ENCODE results near the gene TBX10. TPM values are rescaled to one million over a fixed set of nuclear protein-coding genes. Genes with fewer than 3 reads are reported as not detected.
A peak's percentile ranks its signal among the peaks of the same experiment; 100 is the strongest.
"Not testable (repeated sequence)": the region's sequence is repeated elsewhere in the genome, so short reads cannot be mapped to it uniquely, and the experiment has no call there.

Gene TBX10
- not detected in 2 replicates for total RNA-seq (2022)
- Bru-seq, nascent RNA: not detected
- not detected for BruChase-seq, experiment 1, labeled RNA remaining after a 6-hour chase
- not detected for BruChase-seq, experiment 2, labeled RNA remaining after a 2-hour chase
- long read RNA-seq, partial matches to known transcripts: 0 of 1 reads
- long read RNA-seq, other reads (novel, unspliced or antisense): 1 of 1 reads

- CTCF ChIA-PET: no interaction called here
- no TSS peak for BruUV-seq (replicated peaks)
Observed at GRCh38 chr11:67639438-67639859, at the start of gene TBX10. TBX10 (minus strand) TSS chr11:67639763; CDS start chr11:67639472, 291 bp downstream.

GRCh38 chr11:67689178-67689577, 49.6 kb upstream of the TBX10 start:
- CTCF ChIA-PET: no interaction called here
- Mint-ChIP-seq H3K9me3 (ENCODE audit: low read depth, unreplicated experiment) (no peaks in the 10 kb centered on the region), H3K4me3 (ENCODE audit: low read depth, unreplicated experiment) (no peak overlapping the region), H3K27ac (ENCODE audit: unreplicated experiment) (no peak overlapping the region), H3K4me1 (ENCODE audit: low read depth, unreplicated experiment) (peaks cover 8% of the 10 kb centered on the region), H3K36me3 (ENCODE audit: insufficient read depth, unreplicated experiment) (no peaks in the 10 kb centered on the region), H3K27me3 (ENCODE audit: unreplicated experiment) (no peaks in the 10 kb centered on the region)
- no TSS peak for BruUV-seq (replicated peaks)
- no peak for DNase-seq
- no peak for TF ChIP-seq CTCF (IDR thresholded peaks at IDR 0.05; ENCODE audit: unreplicated experiment)
- intact Hi-C loops (cut with micrococcal nuclease; ENCODE audit: unreplicated experiment): no loop called here

More at GRCh38 chr11:67639438-67639859, at the start of gene TBX10:
- Mint-ChIP-seq H3K36me3 (ENCODE audit: insufficient read depth, unreplicated experiment) (no peaks in the 10 kb centered on the region), H3K27me3 (ENCODE audit: unreplicated experiment) (no peaks in the 10 kb centered on the region), H3K4me3 (ENCODE audit: low read depth, unreplicated experiment) (no peak within 1 kb of the TSS), H3K9me3 (ENCODE audit: low read depth, unreplicated experiment) (no peaks in the 10 kb centered on the region), H3K27ac (ENCODE audit: unreplicated experiment) (no peak within 1 kb of the TSS), H3K4me1 (ENCODE audit: low read depth, unreplicated experiment) (no peaks in the 10 kb centered on the region)
- intact Hi-C loops (cut with micrococcal nuclease; ENCODE audit: unreplicated experiment): no loop called here
- TF ChIP-seq CTCF (IDR thresholded peaks at IDR 0.05; ENCODE audit: unreplicated experiment): no peak
- DNase-seq: no peak

GRCh38 chr11:67687986-67688385, 48.4 kb upstream of the TBX10 start:
- Mint-ChIP-seq H3K4me3 (ENCODE audit: low read depth, unreplicated experiment) (no peak overlapping the region), H3K27ac (ENCODE audit: unreplicated experiment) (no peak overlapping the region), H3K27me3 (ENCODE audit: unreplicated experiment) (no peaks in the 10 kb centered on the region), H3K36me3 (ENCODE audit: insufficient read depth, unreplicated experiment) (no peaks in the 10 kb centered on the region), H3K9me3 (ENCODE audit: low read depth, unreplicated experiment) (no peaks in the 10 kb centered on the region), H3K4me1 (ENCODE audit: low read depth, unreplicated experiment) (peaks cover 8% of the 10 kb centered on the region)
- no peak for TF ChIP-seq CTCF (IDR thresholded peaks at IDR 0.05; ENCODE audit: unreplicated experiment)
- CTCF ChIA-PET: no interaction called here
- intact Hi-C loops (cut with micrococcal nuclease; ENCODE audit: unreplicated experiment): no loop called here
- DNase-seq: no peak
- BruUV-seq (replicated peaks): no TSS peak

- H3K4me1 Mint-ChIP-seq (ENCODE audit: low read depth, unreplicated experiment): peaks cover 21% of the 10 kb centered on the region
- H3K27me3 Mint-ChIP-seq (ENCODE audit: unreplicated experiment); H3K36me3 Mint-ChIP-seq (ENCODE audit: insufficient read depth, unreplicated experiment); H3K4me3 Mint-ChIP-seq (ENCODE audit: low read depth, unreplicated experiment); intact Hi-C loops (cut with micrococcal nuclease; ENCODE audit: unreplicated experiment); H3K9me3 Mint-ChIP-seq (ENCODE audit: low read depth, unreplicated experiment); H3K27ac Mint-ChIP-seq (ENCODE audit: unreplicated experiment); BruUV-seq (replicated peaks); DNase-seq: not testable (repeated sequence)
- CTCF ChIA-PET: interaction anchor here (0.7 kb wide), 1 partner anchor 132 kb away, joined by 7 read pairs; no protein-coding TSS in a partner anchor
Observed at GRCh38 chr11:67685641-67686332, 46.2 kb upstream of the TBX10 start.

- peak; percentile 28 for DNase-seq
- H3K4me1 Mint-ChIP-seq (ENCODE audit: low read depth, unreplicated experiment): peaks cover 23% of the 10 kb centered on the region
- intact Hi-C loops (cut with micrococcal nuclease; ENCODE audit: unreplicated experiment); H3K9me3 Mint-ChIP-seq (ENCODE audit: low read depth, unreplicated experiment); H3K27me3 Mint-ChIP-seq (ENCODE audit: unreplicated experiment); BruUV-seq (replicated peaks); H3K36me3 Mint-ChIP-seq (ENCODE audit: insufficient read depth, unreplicated experiment): not testable (repeated sequence)
- H3K4me3 Mint-ChIP-seq (ENCODE audit: low read depth, unreplicated experiment): peak overlapping the region; percentile 42
- CTCF ChIA-PET: interaction anchor here (0.9 to 1.0 kb wide), 2 partner anchors 9 to 17 kb away, joined by 3 read pairs; no protein-coding TSS in a partner anchor
- H3K27ac Mint-ChIP-seq (ENCODE audit: unreplicated experiment): peak overlapping the region; percentile 35
Observed at GRCh38 chr11:67682126-67683034, 42.8 kb upstream of the TBX10 start.
